Esophagus muscularis mucosa (tissue), 4 donors: ENCODE data around the gene FBXW8.

ENCODE experiments used
- CTCF ChIP-seq, 3 experiments: fragments of 200-600 bp in 2 of 3; fragments of 450-650 bp in 1 of 3; sonication (generic) in 2 of 3; IDR thresholded peaks; one replicate each; pipeline ENCODE4 v1.5.1; 2017 to 2019; ENCODE audit warnings: antibody characterized with exemption in 3 of 3, mild to moderate bottlenecking in 2 of 3, moderate library complexity in 1 of 3
- EP300 ChIP-seq: sonication (generic); formaldehyde crosslinking; IDR thresholded peaks from one replicate; pipeline ENCODE4 v1.6.1; 2017; ENCODE audit warnings: antibody characterized with exemption
- POLR2A ChIP-seq: fragments of 450-650 bp; IDR thresholded peaks from one replicate; pipeline ENCODE4 v1.6.1; 2017; ENCODE audit warnings: antibody characterized with exemption, moderate library complexity, mild to moderate bottlenecking, low read depth
- POLR2AphosphoS5 ChIP-seq, 2 donors: sonication (generic); formaldehyde crosslinking; IDR thresholded peaks; one replicate each; pipeline ENCODE4 v1.6.1; 2017; ENCODE audit warnings: antibody characterized with exemption in 2 of 2

- TF ChIP-seq CTCF (IDR thresholded peaks at IDR 0.05) (no peak), EP300 (no peak), POLR2AphosphoS5 (IDR thresholded peaks at IDR 0.05) (no peak), POLR2A (no peak)
These were observed 34.4 kb upstream of the FBXW8 start for GRCh38 chr12:116876151-116876869.
